Adrenal gland (tissue), 12 donors: ENCODE results near the gene RBMXL3. TPM values are rescaled to one million over a fixed set of nuclear protein-coding genes. Genes with fewer than 3 reads are reported as not detected.

Experiments
- DNase-seq, 7 donors: peaks; one replicate each; pipeline ENCODE4 v3.0.0-alpha.2; 2019 to 2020
- H3K27ac ChIP-seq, 5 donors: fragments of 200-600 bp; sonication (generic) in 4 of 5; 1 replicate in 3 of 5; 2 replicates in 2 of 5; pipeline versions ENCODE4 v1.5.1 to v1.8.0; 2016 to 2020; ENCODE audit warnings: mild to moderate bottlenecking in 1 of 5
- H3K27me3 ChIP-seq: fragments of 200-600 bp; 2 replicates; pipeline ENCODE4 v1.8.0; 2021
- H3K36me3 ChIP-seq, 2 donors: fragments of 200-600 bp; replicated peaks in 1 of 2; 1 replicate in 1 of 2; 2 replicates in 1 of 2; pipeline versions ENCODE4 v1.5.1 to v1.8.0; 2018 to 2022
- H3K4me1 ChIP-seq, 2 donors: fragments of 200-600 bp; replicated peaks in 1 of 2; 1 replicate in 1 of 2; 2 replicates in 1 of 2; pipeline versions ENCODE4 v1.5.1 to v1.8.0; 2018 to 2021
- H3K4me3 ChIP-seq, 4 donors: fragments of 200-600 bp; sonication (generic) in 3 of 4; one replicate each; pipeline ENCODE4 v1.5.1; 2016 to 2018
- H3K9me3 ChIP-seq, 3 donors: fragments of 200-600 bp; sonication (generic) in 1 of 3; replicated peaks in 1 of 3; 1 replicate in 2 of 3; 2 replicates in 1 of 3; pipeline versions ENCODE4 v1.5.1 to v1.8.0; 2016 to 2021
- POLR2A ChIP-seq, 2 donors: fragments of 450-650 bp; IDR thresholded peaks; one replicate each; pipeline ENCODE4 v1.6.1; 2017; ENCODE audit warnings: antibody characterized with exemption in 2 of 2, mild to moderate bottlenecking in 2 of 2, moderate library complexity in 1 of 2
- WGBS, 4 donors: extraction: QIAGEN DNeasy Blood & Tissue Kit in 2 of 4; methylation state at CpG; one replicate each; pipeline versions ENCODE4 v1.1.5 to v1.1.7; 2013 to 2017; 5-methylcytosine and 5-hydroxymethylcytosine counted together
- intact Hi-C, 2 donors: fragments of 100-400 bp; cut with DNase I; formaldehyde crosslinking; loops; one replicate each; pipeline versions ENCODE4 v1.14.1 to v1.15.0; 2022 to 2023
- polyA plus RNA-seq, 3 donors: library from polyadenylated mRNA; stranded (reverse); fragments of 200-250 nt in 2 of 3; fragments of 350-450 nt in 1 of 3; fragmentation: Illumina TruSeq in 1 of 3; extraction: RNeasy Lipid Tissue Mini Kit (QIAGEN cat#74804) in 1 of 3; gene quantifications; one replicate each; pipeline ENCODE4 v1.2.3, GENCODE V29; 2013 to 2014
- total RNA-seq, 9 donors: library from RNA; depleted of rRNA in 4 of 9; stranded (reverse); fragments of >200 nt in 4 of 9; fragments of 120-200 nt in 1 of 9; fragmentation: NEBNext Ultra II Directional in 1 of 9; extraction: Animal tissue kit (Norgen Biotek cat#: 25700) in 1 of 9; gene quantifications; one replicate each; pipeline versions ENCODE4 v1.1.0 to v1.2.4, GENCODE V29; 2013 to 2023
- TF ChIP-seq, protein P1 (sequence below), 6 experiments: fragments of 450-650 bp in 4 of 6; fragments of 200-600 bp in 2 of 6; sonication (generic) in 1 of 6; IDR thresholded peaks; 1 replicate in 5 of 6; 2 replicates in 1 of 6; pipeline versions ENCODE4 v1.5.1 to v1.8.0; 2016 to 2021; ENCODE audit warnings: antibody characterized with exemption in 6 of 6, mild to moderate bottlenecking in 2 of 6, moderate library complexity in 1 of 6
- donor health status: healthy with polysubstance abuse.
- donor health status: Bipolar disorder and iron deficiency.
- donor health status: DM: yes; HTN: yes; CAD: no.
- donor health status: DM: no; HTN: no; CAD: no.
- donor health status: DM: no; HTN: no; CAD: no.
- donor health status: DM: yes; HTN: yes; CAD: no.

The RBMXL3 gene
- total and polyA plus RNA-seq, 12 donors, result not detected

GRCh38 chrX:115226929-115227328 is 37.7 kb downstream of the RBMXL3 start:
- peaks cover 21% of the 10 kb centered on the region for H3K27me3 ChIP-seq
- intact Hi-C loops, result no loop called here
- 25 to 27% (median 26%) methylated on average over 1 of the region's 1 CpG; no CpG with 5 or more reads in 1 of the 4 donors for WGBS, 4 donors
- no peaks in the 10 kb centered on the region for H3K36me3 ChIP-seq
- TF ChIP-seq, protein P1, sequence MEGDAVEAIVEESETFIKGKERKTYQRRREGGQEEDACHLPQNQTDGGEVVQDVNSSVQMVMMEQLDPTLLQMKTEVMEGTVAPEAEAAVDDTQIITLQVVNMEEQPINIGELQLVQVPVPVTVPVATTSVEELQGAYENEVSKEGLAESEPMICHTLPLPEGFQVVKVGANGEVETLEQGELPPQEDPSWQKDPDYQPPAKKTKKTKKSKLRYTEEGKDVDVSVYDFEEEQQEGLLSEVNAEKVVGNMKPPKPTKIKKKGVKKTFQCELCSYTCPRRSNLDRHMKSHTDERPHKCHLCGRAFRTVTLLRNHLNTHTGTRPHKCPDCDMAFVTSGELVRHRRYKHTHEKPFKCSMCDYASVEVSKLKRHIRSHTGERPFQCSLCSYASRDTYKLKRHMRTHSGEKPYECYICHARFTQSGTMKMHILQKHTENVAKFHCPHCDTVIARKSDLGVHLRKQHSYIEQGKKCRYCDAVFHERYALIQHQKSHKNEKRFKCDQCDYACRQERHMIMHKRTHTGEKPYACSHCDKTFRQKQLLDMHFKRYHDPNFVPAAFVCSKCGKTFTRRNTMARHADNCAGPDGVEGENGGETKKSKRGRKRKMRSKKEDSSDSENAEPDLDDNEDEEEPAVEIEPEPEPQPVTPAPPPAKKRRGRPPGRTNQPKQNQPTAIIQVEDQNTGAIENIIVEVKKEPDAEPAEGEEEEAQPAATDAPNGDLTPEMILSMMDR (IDR thresholded peaks at IDR 0.05), result peak in 2 of 6 experiments; percentile 15 to 19
- no peak for TF ChIP-seq POLR2A (IDR thresholded peaks at IDR 0.05)
- no peak overlapping the region for H3K27ac ChIP-seq
- no peak overlapping the region for H3K4me3 ChIP-seq
- DNase-seq, result no peak
- H3K9me3 ChIP-seq, result no peaks in the 10 kb centered on the region
- no peaks in the 10 kb centered on the region for H3K4me1 ChIP-seq

GRCh38 chrX:115229337-115230003 is 40.3 kb downstream of the RBMXL3 start:
- 19 to 37% (median 25%) methylated on average over 2 to 4 of the region's 4 CpGs for WGBS, 4 donors
- no peaks in the 10 kb centered on the region for H3K4me1 ChIP-seq
- H3K36me3 ChIP-seq, result no peaks in the 10 kb centered on the region
- H3K27me3 ChIP-seq, result peaks cover 26% of the 10 kb centered on the region
- intact Hi-C loops, result no loop called here
- H3K4me3 ChIP-seq, result no peak overlapping the region
- H3K9me3 ChIP-seq, result no peaks in the 10 kb centered on the region
- TF ChIP-seq, protein P1 (IDR thresholded peaks at IDR 0.05), result no peak
- no peak for TF ChIP-seq POLR2A (IDR thresholded peaks at IDR 0.05)
- no peak for DNase-seq
- H3K27ac ChIP-seq, result no peak overlapping the region

GRCh38 chrX:115232933-115233496 is 43.8 kb downstream of the RBMXL3 start:
- intact Hi-C loops, result no loop called here
- TF ChIP-seq POLR2A (IDR thresholded peaks at IDR 0.05), result no peak
- TF ChIP-seq, protein P1 (IDR thresholded peaks at IDR 0.05), result no peak
- 2 to 32% (median 11%) methylated on average over 6 of the region's 6 CpGs for WGBS, 4 donors
- no peaks in the 10 kb centered on the region for H3K9me3 ChIP-seq
- DNase-seq, result no peak
- H3K36me3 ChIP-seq, result no peaks in the 10 kb centered on the region
- H3K27me3 ChIP-seq, result peaks cover 23% of the 10 kb centered on the region
- peak overlapping the region in 2 of 5 donors; percentile 56 to 79 for H3K27ac ChIP-seq
- H3K4me3 ChIP-seq, result peak overlapping the region in 2 of 4 donors; percentile 28 to 65
- no peaks in the 10 kb centered on the region for H3K4me1 ChIP-seq

- H3K27me3 ChIP-seq, result peaks cover 16% of the 10 kb centered on the region
- peak within 1 kb of the TSS in 3 of 5 donors; percentile 47 to 79 (median 56) for H3K27ac ChIP-seq
- H3K36me3 ChIP-seq, result no peaks in the 10 kb centered on the region
- no peaks in the 10 kb centered on the region for H3K9me3 ChIP-seq
- intact Hi-C loops, result no loop called here
- peak; percentile 5 to 54 (median 32) for DNase-seq
- TF ChIP-seq, protein P1 (IDR thresholded peaks at IDR 0.05), result no peak
- no peak for TF ChIP-seq POLR2A (IDR thresholded peaks at IDR 0.05)
- no peaks in the 10 kb centered on the region for H3K4me1 ChIP-seq
- 1 to 22% (median 6%) methylated on average over 21 to 59 of the region's 59 CpGs for WGBS, 4 donors
- H3K4me3 ChIP-seq, result peak within 1 kb of the TSS in 2 of 4 donors; percentile 28 to 65
Measured at GRCh38 chrX:115233497-115234455, 44.6 kb downstream of the RBMXL3 start, which contains the start of gene LRCH2. Gene LRCH2, minus strand, starts transcription at chrX:115234096. Its CDS starts 55 bp downstream, at chrX:115234041.
